ENCODE measurements around the gene SLC6A19. TPM values are rescaled to one million over a fixed set of nuclear protein-coding genes. Genes with fewer than 3 reads are reported as not detected.

Gene SLC6A19
- total and polyA plus RNA-seq, 9 of the 15 experiments (the other 6 are each of a cell fraction or from before 2014, with no cell fraction given) = 0.03 to 1.6 (median 0.59) TPM

DNA sequence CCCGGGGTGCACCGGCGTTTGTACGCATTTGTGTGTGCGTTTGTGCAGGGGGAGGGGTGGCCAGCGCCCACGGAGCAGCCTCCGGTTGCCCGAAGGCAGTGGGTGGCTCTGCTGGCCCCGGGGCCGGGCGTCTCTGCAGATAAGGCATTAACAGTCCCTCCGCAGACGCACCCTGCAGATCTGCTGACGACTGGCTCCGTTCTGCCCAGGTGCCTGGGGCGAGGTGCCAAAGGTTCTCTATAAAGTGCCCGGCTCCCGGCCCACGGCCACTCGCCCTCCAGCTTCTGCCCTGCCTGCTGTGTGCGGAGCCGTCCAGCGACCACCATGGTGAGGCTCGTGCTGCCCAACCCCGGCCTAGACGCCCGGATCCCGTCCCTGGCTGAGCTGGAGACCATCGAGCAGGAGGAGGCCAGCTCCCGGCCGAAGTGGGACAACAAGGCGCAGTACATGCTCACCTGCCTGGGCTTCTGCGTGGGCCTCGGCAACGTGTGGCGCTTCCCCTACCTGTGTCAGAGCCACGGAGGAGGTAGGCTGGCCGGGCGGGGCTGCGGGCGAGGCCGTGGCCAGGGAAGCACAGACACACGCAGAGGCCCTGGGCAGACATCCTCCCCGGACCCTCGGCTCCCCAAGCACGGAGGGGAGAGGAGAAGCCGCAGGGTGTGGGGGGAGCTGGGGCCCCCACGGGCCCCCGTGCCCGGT is at the start of gene SLC6A19 (continued):
- TF ChIP-seq ZSCAN32 (CRISPR knock-in tag; IDR thresholded peaks at IDR 0.05) (no peak), ZNF584 (CRISPR knock-in tag; IDR thresholded peaks at IDR 0.05; ENCODE audit: low read depth) (no peak), TRIM28 (IDR thresholded peaks at IDR 0.05) (no peak), THRAP3 (IDR thresholded peaks at IDR 0.05; ENCODE audit: borderline replicate concordance) (no peak), ZNF592 (IDR thresholded peaks at IDR 0.05) (0 out of 2 replicates have a peak, but pooled peaks have one; percentile 31), NFRKB (IDR thresholded peaks at IDR 0.05; ENCODE audit: low read depth) (no peak), ZNF589 (CRISPR knock-in tag; IDR thresholded peaks at IDR 0.05; ENCODE audit: low read depth) (no peak), TRIM24 (IDR thresholded peaks at IDR 0.05) (no peak), C11orf30 (IDR thresholded peaks at IDR 0.05; ENCODE audit: low read depth) (no peak), ZNF668 (CRISPR knock-in tag; IDR thresholded peaks at IDR 0.05) (no peak), ETV1 (tag; conservative IDR thresholded peaks at IDR 0.05; ENCODE audit: low read depth) (no peak), FOXK1 (CRISPR knock-in tag; IDR thresholded peaks at IDR 0.05; ENCODE audit: borderline replicate concordance) (no peak), TCF7L2 (IDR thresholded peaks at IDR 0.05; ENCODE audit: low read depth, low read length) (no peak), RBM25 (IDR thresholded peaks at IDR 0.05; ENCODE audit: low read depth, low read length, severe bottlenecking) (no peak), RNF2 (IDR thresholded peaks at IDR 0.05) (no peak), KLF6 (CRISPR knock-in tag; IDR thresholded peaks at IDR 0.05; ENCODE audit: borderline replicate concordance) (no peak), CREB3 (tag; conservative IDR thresholded peaks at IDR 0.05; ENCODE audit: low read depth) (0 out of 2 replicates have a peak, but pooled peaks have one; percentile 34), SMAD4 (CRISPR knock-in tag; conservative IDR thresholded peaks at IDR 0.05) (0 out of 2 replicates have a peak, but pooled peaks have one; percentile 36), RCOR1 (IDR thresholded peaks at IDR 0.05; ENCODE audit: borderline replicate concordance in 1 of 2, low read depth in 2 of 2, low read length in 2 of 2) (no peak), NFE2 (IDR thresholded peaks at IDR 0.05; ENCODE audit: low read depth) (no peak)
- TF ChIP-seq, protein P1, sequence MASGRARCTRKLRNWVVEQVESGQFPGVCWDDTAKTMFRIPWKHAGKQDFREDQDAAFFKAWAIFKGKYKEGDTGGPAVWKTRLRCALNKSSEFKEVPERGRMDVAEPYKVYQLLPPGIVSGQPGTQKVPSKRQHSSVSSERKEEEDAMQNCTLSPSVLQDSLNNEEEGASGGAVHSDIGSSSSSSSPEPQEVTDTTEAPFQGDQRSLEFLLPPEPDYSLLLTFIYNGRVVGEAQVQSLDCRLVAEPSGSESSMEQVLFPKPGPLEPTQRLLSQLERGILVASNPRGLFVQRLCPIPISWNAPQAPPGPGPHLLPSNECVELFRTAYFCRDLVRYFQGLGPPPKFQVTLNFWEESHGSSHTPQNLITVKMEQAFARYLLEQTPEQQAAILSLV (tag; IDR thresholded peaks at IDR 0.05) = no peak

Measured in K562 (cell line).